ENCODE results near the gene SEC16B. TPM values are rescaled to one million over a fixed set of nuclear protein-coding genes. Genes with fewer than 3 reads are reported as not detected.

The SEC16B gene
- total and polyA plus RNA-seq, 2 of the 13 experiments (the other 11 are each of a cell fraction or from before 2014, with no cell fraction given) = 4.6 to 5.8 TPM

GRCh38 chr1:177975588-177976495 is 6.0 kb upstream of the SEC16B start:
- CTCF ChIA-PET (ENCODE audit: low intra/inter-chr PET ratio, low total read pairs) = no interaction called here
- 58% methylated on average over 5 of the region's 5 CpGs for WGBS (ENCODE audit: low lambda C conversion rate)
- no peak overlapping the region for H2AFZ ChIP-seq (ENCODE audit: low read length)
- in situ Hi-C loops (cut with HindIII; ENCODE audit: extremely low pct_ligation_motif_present, low pct_unique_long_range_greater_than_20kb) = no loop called here
- H3K4me3 ChIP-seq (replicated peaks in 1 of 3; ENCODE audit: insufficient read depth in 1 of 3, low read depth in 2 of 3, low read length in 3 of 3) = no peak overlapping the region
- H3K9me3 ChIP-seq (ENCODE audit: low read length) = no peaks in the 10 kb centered on the region
- no peak overlapping the region for H3K4me2 ChIP-seq (ENCODE audit: low read depth, low read length)
- ATAC-seq (no peak), FAIRE-seq (no peak), DNase-seq (ENCODE audit: low spot score) (no peak)
- H3K4me1 ChIP-seq (ENCODE audit: insufficient read depth, low read length) = peaks cover 4% of the 10 kb centered on the region; the same call in 1 of the 2 replicates
- POLR2A ChIA-PET = interaction anchor here (1.1 kb wide), 1 partner anchor 10 kb away, joined by 3 read pairs; no protein-coding TSS in a partner anchor
- H3K27me3 ChIP-seq (ENCODE audit: control insufficient read depth in 1 of 2, insufficient read depth in 2 of 2, low read length in 2 of 2) = no peaks in the 10 kb centered on the region
- no peak overlapping the region for H3K9ac ChIP-seq (ENCODE audit: insufficient read depth, low read depth, low read length)
- H3K79me2 ChIP-seq (ENCODE audit: insufficient read depth, low read length) = no peaks in the 10 kb centered on the region
- no peaks in the 10 kb centered on the region for H4K20me1 ChIP-seq (ENCODE audit: insufficient read depth, low read length)
- no peak for TF ChIP-seq CEBPG (CRISPR knock-in tag; IDR thresholded peaks at IDR 0.05)
- TF ChIP-seq ZNF850 (CRISPR knock-in tag; conservative IDR thresholded peaks at IDR 0.05) = no peak
- no peak for TF ChIP-seq ZNF570 (CRISPR knock-in tag; IDR thresholded peaks at IDR 0.05; ENCODE audit: borderline replicate concordance)
- no peak for TF ChIP-seq ZFYVE20 (CRISPR knock-in tag; IDR thresholded peaks at IDR 0.05; ENCODE audit: borderline replicate concordance, low read depth)
- TF ChIP-seq ZNF720 (CRISPR knock-in tag; IDR thresholded peaks at IDR 0.05) = no peak
- TF ChIP-seq ZBTB49 (CRISPR knock-in tag; IDR thresholded peaks at IDR 0.05; ENCODE audit: borderline replicate concordance) = no peak
- TF ChIP-seq ZNF580 (CRISPR knock-in tag; IDR thresholded peaks at IDR 0.05; ENCODE audit: borderline replicate concordance, low read depth) = no peak
- no peak for TF ChIP-seq U2AF1 (optimal IDR thresholded peaks at IDR 0.05; ENCODE audit: low read depth, low read length)
- TF ChIP-seq ETS1 (CRISPR knock-in tag; IDR thresholded peaks at IDR 0.05) = no peak
- no peak for TF ChIP-seq ZSCAN20 (CRISPR knock-in tag; IDR thresholded peaks at IDR 0.05; ENCODE audit: borderline replicate concordance)
- no peak for TF ChIP-seq RERE (CRISPR knock-in tag; IDR thresholded peaks at IDR 0.05; ENCODE audit: low read depth)
- H3K27ac ChIP-seq (ENCODE audit: extremely low read length, insufficient read depth, low read length) = no peak overlapping the region
- intact Hi-C loops (cut with micrococcal nuclease; ENCODE audit: unreplicated experiment) = no loop called here
- no TSS peak for BruUV-seq (replicated peaks)
- no peaks in the 10 kb centered on the region for H3K36me3 ChIP-seq (replicated peaks in 1 of 2; ENCODE audit: control insufficient read depth in 1 of 2, insufficient read depth in 2 of 2, low read length in 2 of 2)

Data from HepG2 (cell line).